Activated CD4-positive, alpha-beta T cell treated with anti-CD3 and anti-CD28 coated beads for 4 hours (primary cell): Measurements from ENCODE around the gene P2RY12.

ENCODE experiments used
- DNase-seq, 2 donors: peaks; one replicate each; pipeline ENCODE4 v3.0.0-alpha.2; 2020

The P2RY12 gene

DNA sequence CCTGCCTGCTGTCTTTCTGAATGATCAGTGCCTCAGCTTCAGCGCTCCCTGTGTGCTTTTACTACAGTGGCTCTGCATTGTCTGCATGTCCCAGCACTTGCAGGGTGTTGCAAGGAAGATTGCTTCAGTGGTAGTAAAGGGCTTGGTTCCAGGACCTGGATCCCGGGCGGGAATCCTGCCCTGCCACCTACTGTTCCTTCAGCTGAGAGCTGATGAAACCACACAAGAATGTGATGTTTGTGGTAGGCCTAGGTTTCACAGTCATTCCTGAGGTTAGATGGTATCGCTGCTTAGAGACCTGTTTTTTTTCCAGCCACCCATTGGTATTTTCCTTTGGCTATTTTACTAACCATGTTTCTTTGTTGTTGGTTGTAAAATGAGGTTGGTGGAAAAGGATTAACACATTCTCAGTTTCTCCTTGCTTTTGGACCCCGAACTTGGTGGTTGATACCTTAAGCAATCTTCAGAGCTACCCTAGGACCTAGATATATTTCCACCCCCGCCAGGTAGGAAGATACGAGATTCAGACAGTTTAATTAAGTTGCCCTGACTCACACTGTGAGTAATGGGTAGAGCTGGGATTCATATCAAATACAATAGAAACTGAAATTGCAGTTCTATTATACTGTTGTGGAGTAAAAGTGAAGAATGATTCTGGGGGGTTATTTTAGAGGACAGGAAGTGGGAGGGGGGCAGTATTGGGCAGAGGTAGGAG is 79.3 kb downstream of the P2RY12 start:
- DNase-seq, result peak in 1 of 2 donors; percentile 9

DNA sequence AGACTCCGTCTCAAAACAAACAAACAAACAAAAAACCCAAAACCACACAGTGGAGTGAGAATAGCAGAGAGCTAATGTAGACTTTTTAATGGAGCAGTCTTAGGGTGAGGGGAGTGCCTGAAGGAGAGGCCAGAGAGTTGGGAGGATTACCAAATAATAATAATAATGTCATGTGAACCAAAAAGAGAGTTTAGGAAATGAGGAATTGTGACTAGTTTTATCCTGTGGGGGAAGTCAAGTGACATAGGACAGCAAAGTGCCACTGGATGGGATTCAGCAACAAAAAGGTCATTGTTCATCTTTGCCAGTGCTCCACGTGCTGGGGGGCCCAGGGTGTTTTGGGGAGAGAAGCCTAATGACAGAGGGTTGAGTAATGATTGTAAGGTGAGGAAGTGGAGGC is 80.8 kb downstream of the P2RY12 start:
- DNase-seq, result no peak

DNA sequence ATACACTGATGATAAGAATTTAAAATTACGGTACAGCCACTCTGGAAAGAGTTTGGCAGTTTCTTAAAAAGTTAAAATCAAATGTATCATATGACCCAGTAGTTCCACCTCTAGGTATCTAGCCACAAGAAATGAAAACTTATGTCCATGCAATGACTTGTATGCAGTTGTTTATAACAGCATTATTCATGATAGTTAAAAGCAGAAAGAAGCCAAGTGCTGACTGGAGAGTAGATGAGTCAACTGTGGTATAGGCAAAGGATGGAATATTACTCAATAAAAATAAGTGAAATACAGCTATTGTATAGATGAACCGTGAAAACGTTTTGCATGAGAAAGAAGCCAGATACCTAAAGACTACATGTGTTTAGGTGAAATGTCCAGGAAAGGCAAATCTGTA is 82.8 kb downstream of the P2RY12 start:
- DNase-seq, result no peak

DNA sequence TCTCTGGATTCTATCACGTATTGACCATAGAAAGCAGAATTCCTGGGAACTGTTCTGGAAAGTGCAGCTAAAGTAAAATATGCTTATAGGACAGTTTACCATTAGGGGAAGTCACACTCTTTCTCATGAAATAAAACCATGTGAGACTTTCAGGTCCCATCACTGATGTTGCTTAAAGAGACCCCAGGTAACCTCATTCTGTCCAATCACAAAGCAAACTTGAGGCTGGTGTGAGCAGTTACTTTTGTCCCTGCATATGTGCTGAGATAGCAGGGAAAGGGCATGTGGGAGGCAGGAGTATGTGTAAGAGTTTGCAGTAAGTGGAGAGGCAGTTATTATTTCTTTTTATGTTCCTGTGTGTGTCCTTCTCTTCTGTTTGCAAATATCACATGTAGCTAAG is 84.0 kb downstream of the P2RY12 start:
- no peak for DNase-seq

DNA sequence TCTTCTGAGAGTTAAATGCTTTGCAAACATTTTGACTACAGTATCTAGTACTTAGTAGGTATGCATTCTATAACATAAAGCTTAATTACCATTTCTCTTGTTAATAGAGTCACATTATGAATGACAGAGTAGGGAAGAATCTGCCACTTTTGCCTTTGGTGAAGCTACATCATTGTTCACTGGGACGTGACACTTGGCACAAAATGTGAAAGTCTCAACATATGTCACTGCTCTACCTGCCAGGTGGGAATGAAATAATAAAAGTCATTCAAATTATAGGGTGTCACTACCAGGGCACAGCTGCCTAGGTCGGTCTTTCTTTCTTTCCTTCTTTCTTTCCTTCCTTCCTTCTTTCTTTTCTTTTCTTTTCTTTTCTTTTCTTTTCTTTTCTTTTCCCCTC is 85.5 kb downstream of the P2RY12 start:
- no peak for DNase-seq

DNA sequence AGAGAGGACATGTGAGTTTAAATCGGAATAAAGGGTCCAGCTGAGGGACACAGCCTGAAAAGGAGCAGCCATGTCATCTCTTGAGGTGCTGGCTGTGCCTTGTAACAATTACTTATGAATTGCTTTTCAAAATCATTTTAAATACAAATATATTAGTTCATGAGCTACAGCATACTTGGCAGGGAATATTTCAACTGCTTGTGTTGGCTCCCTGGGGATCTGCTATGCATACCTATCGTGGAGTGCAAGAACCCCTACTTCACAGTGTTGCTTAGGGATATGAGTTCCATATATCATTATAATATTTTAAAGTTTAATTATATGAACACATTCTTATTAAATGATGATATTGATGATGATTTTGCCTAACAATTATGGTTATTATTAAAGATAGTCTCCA is 87.1 kb downstream of the P2RY12 start:
- no peak for DNase-seq

DNA sequence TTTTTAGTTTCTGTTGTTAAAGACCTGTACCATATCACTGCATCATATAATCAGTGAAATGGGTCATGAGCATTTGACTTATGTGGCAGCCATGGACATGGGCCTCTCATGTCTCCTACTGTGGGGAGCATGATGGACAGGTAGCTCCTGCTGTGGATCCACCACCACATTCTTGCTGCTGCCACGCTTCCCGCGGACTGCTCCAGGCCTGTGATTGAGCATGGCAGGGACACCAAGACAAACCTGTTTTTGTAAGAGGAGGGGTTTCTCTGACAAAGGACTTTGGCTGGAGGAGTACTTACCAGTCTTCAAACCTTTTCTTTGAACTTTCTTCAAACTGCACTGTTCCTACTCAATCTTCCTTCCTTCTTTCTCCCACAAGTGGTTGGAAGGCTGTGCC is 88.3 kb downstream of the P2RY12 start:
- DNase-seq, result no peak

DNA sequence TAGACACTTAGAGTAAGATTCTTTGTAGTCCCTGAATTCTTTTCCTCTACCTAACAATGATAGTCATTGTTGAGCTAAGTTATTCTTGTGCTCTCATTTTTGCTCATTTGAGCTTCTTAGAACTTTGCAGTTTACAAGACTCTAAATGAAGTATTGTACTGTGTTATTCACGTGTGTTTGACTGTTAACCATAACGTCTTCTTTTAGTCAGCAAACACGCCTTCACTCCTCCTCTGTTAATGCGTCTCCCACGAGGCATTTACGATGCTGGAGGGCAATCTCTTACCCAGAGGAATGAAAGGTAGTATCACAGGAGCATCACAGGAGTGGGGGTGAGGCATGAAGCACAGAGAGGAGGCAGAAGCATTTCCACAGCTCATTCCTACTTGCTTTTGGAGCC is 91.4 kb downstream of the P2RY12 start:
- no peak for DNase-seq

DNA sequence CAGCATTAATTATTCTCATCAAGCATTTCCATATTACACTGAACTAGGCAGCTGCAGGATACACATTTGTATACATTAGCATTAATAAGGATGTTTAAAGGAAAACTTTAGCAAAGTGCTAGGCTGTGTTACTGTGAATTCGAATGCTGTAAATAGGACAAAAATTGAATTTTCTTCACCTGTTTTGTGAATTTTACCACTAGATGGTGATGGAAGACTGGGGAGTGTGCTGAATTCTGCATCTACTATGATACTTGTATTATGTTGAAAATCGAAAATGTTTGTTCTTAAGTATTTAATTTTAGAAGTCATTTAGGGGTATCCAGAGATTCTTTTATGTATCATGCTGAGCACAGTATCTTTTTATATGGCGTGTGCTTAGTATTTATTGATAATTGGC is 93.9 kb downstream of the P2RY12 start:
- no peak for DNase-seq

DNA sequence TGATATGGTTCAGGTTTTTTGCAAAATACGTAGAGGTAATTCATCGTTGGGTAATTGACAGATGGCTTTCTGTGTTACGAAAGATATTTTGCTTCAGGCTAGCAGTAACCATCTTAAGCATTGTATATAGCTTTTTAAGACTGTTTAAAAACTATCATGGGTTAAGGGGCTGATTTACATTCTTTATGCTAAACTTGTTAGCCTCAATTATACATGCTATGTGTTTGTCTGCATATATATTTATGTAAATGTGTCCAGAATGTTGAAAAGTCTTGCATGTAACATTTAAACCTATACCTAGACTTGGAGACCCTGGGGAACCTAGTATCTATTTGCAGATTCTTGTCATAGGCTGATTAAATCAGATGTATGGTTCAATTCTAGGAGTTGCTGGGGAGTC is 95.1 kb downstream of the P2RY12 start:
- no peak for DNase-seq
